Natural killer cell (primary cell): ENCODE measurements around the gene ASB17. TPM values are rescaled to one million over a fixed set of nuclear protein-coding genes. Genes with fewer than 3 reads are reported as not detected.

Experiments used
- ATAC-seq, 3 donors: fragments of 150-1000 bp in 2 of 3; fragments of 200-7000 bp in 1 of 3; cut with Tn5 transposase; 1 replicate in 1 of 3; 2 replicates in 2 of 3; pipeline ENCODE4 v1.10.0; 2021; ENCODE audit warnings: mild to moderate bottlenecking in 2 of 3, moderate library complexity in 2 of 3
- DNase-seq, 2 donors: peaks; one replicate each; pipeline versions ENCODE4 v3.0.0 to v3.0.0-alpha.2; 2013 to 2021; ENCODE audit warnings: mixed read lengths in 1 of 2
- H3K27ac ChIP-seq: one replicate; pipeline ENCODE4 v1.5.1; 2013; ENCODE audit warnings: mild to moderate bottlenecking, low read length
- H3K27me3 ChIP-seq: one replicate; pipeline ENCODE4 v1.6.1; 2013; ENCODE audit warnings: low read length; ENCODE audit not compliant: control insufficient read depth, insufficient read depth
- H3K36me3 ChIP-seq: one replicate; pipeline ENCODE4 v1.6.1; 2013; ENCODE audit warnings: low read length; ENCODE audit not compliant: control insufficient read depth, insufficient read depth
- H3K4me1 ChIP-seq: one replicate; pipeline ENCODE4 v1.6.1; 2013; ENCODE audit warnings: low read length; ENCODE audit not compliant: control insufficient read depth, insufficient read depth
- H3K4me3 ChIP-seq: one replicate; pipeline ENCODE4 v1.5.1; 2013; ENCODE audit warnings: low read length
- H3K9me3 ChIP-seq: one replicate; pipeline ENCODE4 v1.6.1; 2013; ENCODE audit warnings: low read length; ENCODE audit not compliant: control insufficient read depth, insufficient read depth
- H3K27ac Mint-ChIP-seq, 2 donors: one replicate each; pipeline ENCODE4 v1.8.0; 2022; ENCODE audit warnings: mild to moderate bottlenecking in 2 of 2, mixed read lengths in 2 of 2, moderate library complexity in 1 of 2
- H3K27me3 Mint-ChIP-seq, 2 donors: one replicate each; pipeline ENCODE4 v1.8.0; 2022; ENCODE audit warnings: low read depth in 2 of 2, mixed read lengths in 2 of 2
- H3K36me3 Mint-ChIP-seq: one replicate; pipeline ENCODE4 v1.8.0; 2022; ENCODE audit warnings: mixed read lengths
- H3K4me1 Mint-ChIP-seq, 2 donors: one replicate each; pipeline ENCODE4 v1.8.0; 2022; ENCODE audit warnings: mixed read lengths in 2 of 2
- H3K4me3 Mint-ChIP-seq: one replicate; pipeline ENCODE4 v1.8.0; 2022; ENCODE audit warnings: mild to moderate bottlenecking, moderate library complexity, mixed read lengths
- H3K9me3 Mint-ChIP-seq, 2 donors: one replicate each; pipeline ENCODE4 v1.8.0; 2022; ENCODE audit warnings: mixed read lengths in 2 of 2
- WGBS: methylation state at CpG from one replicate; pipeline ENCODE4 v1.1.7; 2013; ENCODE audit warnings: missing lambda C conversion rate; ENCODE audit not compliant: insufficient coverage; 5-methylcytosine and 5-hydroxymethylcytosine counted together
- intact Hi-C: fragments of 100-400 bp; cut with micrococcal nuclease; formaldehyde crosslinking; loops from one replicate; pipeline ENCODE4 v1.14.2; 2022
- total RNA-seq, 4 donors: library from RNA; stranded (reverse); fragments of 120-200 nt in 1 of 4; gene quantifications; one replicate each; pipeline versions ENCODE4 v1.2.3 to v1.2.4, GENCODE V29; 2013 to 2022
- TF ChIP-seq, protein P1 (sequence below): fragments of 200-600 bp; IDR thresholded peaks from one replicate; pipeline ENCODE4 v1.8.0; 2022; ENCODE audit warnings: antibody characterized with exemption

Gene ASB17, protein sequence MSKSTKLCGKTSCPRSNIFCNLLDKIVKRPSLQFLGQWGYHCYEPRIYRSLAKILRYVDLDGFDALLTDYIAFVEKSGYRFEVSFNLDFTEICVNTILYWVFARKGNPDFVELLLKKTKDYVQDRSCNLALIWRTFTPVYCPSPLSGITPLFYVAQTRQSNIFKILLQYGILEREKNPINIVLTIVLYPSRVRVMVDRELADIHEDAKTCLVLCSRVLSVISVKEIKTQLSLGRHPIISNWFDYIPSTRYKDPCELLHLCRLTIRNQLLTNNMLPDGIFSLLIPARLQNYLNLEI
- total RNA-seq, result not detected
- total RNA-seq (2013), result not detected

DNA sequence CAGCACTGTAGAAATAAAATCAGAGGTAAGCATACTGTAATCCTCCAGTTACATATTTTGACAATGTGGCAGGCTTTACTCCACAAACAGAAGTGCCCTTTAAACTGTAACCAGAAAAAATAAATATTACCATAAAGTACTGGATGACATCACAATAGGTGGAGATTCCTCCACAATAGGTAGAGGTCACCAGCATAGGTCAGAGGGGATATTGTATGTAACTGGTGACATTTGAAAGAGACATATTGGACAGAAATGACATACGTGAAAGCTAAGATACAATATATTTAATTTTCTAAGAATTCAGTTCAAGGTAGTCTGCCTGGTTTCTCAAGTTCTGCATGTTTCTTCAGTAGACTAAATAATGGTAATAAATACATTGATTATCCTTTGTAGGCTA lies at the start of gene ASB17:
Gene ASB17, minus strand, starts transcription at position 101 of the 400 bp plus-strand sequence. CDS start 113 bp downstream, outside the sequence.
- H3K27ac ChIP-seq, result no peak within 1 kb of the TSS
- no peak for DNase-seq
- H3K4me1 Mint-ChIP-seq, result no peaks in the 10 kb centered on the region
- no peaks in the 10 kb centered on the region for H3K36me3 Mint-ChIP-seq
- H3K27me3 ChIP-seq, result no peaks in the 10 kb centered on the region
- no peak for ATAC-seq
- H3K4me1 ChIP-seq, result no peaks in the 10 kb centered on the region
- TF ChIP-seq, protein P1, sequence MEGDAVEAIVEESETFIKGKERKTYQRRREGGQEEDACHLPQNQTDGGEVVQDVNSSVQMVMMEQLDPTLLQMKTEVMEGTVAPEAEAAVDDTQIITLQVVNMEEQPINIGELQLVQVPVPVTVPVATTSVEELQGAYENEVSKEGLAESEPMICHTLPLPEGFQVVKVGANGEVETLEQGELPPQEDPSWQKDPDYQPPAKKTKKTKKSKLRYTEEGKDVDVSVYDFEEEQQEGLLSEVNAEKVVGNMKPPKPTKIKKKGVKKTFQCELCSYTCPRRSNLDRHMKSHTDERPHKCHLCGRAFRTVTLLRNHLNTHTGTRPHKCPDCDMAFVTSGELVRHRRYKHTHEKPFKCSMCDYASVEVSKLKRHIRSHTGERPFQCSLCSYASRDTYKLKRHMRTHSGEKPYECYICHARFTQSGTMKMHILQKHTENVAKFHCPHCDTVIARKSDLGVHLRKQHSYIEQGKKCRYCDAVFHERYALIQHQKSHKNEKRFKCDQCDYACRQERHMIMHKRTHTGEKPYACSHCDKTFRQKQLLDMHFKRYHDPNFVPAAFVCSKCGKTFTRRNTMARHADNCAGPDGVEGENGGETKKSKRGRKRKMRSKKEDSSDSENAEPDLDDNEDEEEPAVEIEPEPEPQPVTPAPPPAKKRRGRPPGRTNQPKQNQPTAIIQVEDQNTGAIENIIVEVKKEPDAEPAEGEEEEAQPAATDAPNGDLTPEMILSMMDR, result no peak
- H3K4me3 ChIP-seq, result no peak within 1 kb of the TSS
- no peaks in the 10 kb centered on the region for H3K27me3 Mint-ChIP-seq
- H3K4me3 Mint-ChIP-seq, result no peak within 1 kb of the TSS
- H3K36me3 ChIP-seq, result no peaks in the 10 kb centered on the region
- no peak within 1 kb of the TSS for H3K27ac Mint-ChIP-seq
- H3K9me3 Mint-ChIP-seq, result peaks cover 2 to 6% of the 10 kb centered on the region in 2 donors
- intact Hi-C loops, result no loop called here
- H3K9me3 ChIP-seq, result no peaks in the 10 kb centered on the region
- no CpG with 5 or more reads among the region's 1 CpG for WGBS

DNA sequence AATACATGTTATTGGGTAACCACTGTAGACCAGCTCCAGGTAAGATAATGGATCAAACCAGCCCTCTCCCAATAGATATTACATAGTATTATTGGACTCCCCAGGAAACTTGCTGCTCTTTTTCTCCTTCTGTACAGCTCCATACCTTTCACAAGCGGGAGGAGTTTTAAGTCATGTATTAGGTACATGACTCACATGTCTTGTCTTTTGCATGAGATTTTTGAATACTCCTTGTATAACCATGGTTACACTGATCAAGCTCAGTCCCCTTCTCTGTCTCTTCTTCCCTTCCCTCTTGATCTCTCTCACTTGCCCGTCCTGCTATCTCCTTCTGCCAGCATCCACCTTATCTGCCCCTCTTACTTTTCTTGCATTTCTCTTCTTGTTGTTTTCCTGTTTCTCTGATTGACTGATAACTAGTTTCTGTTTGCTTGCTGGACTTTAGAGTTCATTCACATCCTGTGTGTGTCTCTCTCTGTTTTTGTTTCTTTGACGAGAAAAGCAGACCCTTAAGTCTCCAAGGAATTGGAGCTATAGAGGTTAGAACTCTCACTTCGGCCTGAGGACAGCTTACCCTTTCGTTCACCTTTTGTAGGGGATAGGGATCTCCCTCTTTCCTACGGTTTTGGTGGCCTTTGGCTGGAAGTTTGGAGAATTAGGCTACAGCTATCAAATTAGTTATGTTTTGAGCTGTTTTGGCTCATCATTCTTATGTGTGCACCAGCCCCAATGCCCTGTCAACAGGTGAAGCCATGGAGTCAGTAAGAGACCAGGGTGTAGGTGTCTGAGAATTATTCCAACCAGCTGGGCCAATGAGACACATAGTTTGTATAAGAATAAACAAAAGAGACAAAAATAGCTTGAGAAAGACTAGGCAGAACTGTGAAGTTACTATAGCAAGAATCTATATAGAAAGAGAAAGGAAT lies 49.0 kb upstream of the ASB17 start:
- Histone ChIP-seq H3K4me3 (no peak overlapping the region), H3K36me3 (no peaks in the 10 kb centered on the region), H3K9me3 (no peaks in the 10 kb centered on the region), H3K27me3 (no peaks in the 10 kb centered on the region), H3K4me1 (no peaks in the 10 kb centered on the region), H3K27ac (no peak overlapping the region)
- DNase-seq (no peak), ATAC-seq (no peak)
- H3K27me3 Mint-ChIP-seq, result no peaks in the 10 kb centered on the region
- H3K36me3 Mint-ChIP-seq, result no peaks in the 10 kb centered on the region
- intact Hi-C loops, result no loop called here
- H3K4me3 Mint-ChIP-seq, result no peak overlapping the region
- WGBS, result 82% methylated on average over 5 of the region's 6 CpGs
- TF ChIP-seq, protein P1, result no peak
- H3K9me3 Mint-ChIP-seq, result no peaks in the 10 kb centered on the region
- no peaks in the 10 kb centered on the region for H3K4me1 Mint-ChIP-seq
- no peak overlapping the region for H3K27ac Mint-ChIP-seq

DNA sequence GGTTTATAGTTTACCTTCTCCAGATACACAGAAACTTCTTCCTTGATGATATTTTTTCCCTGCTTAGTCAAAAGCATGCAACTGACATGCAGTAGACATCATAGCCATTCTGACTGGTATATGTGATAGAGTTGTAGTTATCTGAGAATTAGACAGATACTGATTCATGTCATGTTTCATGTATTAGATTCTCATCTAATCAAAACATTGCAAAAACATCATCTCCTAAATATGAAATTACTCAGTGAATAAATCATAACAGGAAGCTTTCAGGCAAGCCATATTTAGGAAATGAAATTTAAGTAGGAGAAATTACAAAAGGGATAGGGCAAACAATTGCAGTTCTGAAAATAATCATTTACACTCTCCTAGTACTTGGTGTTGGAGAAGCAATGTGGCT lies 38.4 kb upstream of the ASB17 start:
- no peaks in the 10 kb centered on the region for H3K4me1 ChIP-seq
- H3K27me3 Mint-ChIP-seq, result no peaks in the 10 kb centered on the region
- ATAC-seq (no peak), DNase-seq (no peak)
- H3K9me3 Mint-ChIP-seq, result peaks cover 2 to 3% of the 10 kb centered on the region in 2 donors
- H3K4me1 Mint-ChIP-seq, result no peaks in the 10 kb centered on the region
- no peak overlapping the region for H3K4me3 Mint-ChIP-seq
- no peaks in the 10 kb centered on the region for H3K36me3 ChIP-seq
- TF ChIP-seq, protein P1, result no peak
- no peak overlapping the region for H3K27ac ChIP-seq
- no peak overlapping the region for H3K4me3 ChIP-seq
- no peaks in the 10 kb centered on the region for H3K27me3 ChIP-seq
- intact Hi-C loops, result no loop called here
- H3K27ac Mint-ChIP-seq, result no peak overlapping the region
- H3K36me3 Mint-ChIP-seq, result no peaks in the 10 kb centered on the region
- H3K9me3 ChIP-seq, result no peaks in the 10 kb centered on the region
